ENCODE measurements around the gene OR52R1.

The OR52R1 gene

DNA sequence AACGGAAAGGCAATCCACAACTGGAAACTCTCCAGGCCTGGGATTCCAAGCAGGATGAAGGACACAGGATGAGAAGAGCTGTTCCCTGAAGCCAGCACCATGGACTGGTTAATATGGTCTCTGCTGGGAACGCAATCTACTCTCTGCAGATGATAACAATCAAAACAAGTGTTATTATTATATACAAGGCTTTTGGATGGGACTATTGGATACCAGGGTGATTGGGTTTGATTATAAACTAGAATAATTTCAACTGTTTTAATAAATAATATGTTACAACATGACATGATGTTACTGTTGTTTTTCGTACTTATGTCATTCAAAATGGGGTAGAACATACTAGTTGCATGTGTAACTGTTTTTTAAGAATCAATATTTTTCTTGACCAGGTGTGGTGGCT lies at the start of gene OR52R1:
Gene OR52R1, minus strand, starts transcription at position 101 of the 400 bp plus-strand sequence. Its CDS starts 0 bp downstream, at position 101.
- H3K9me3 ChIP-seq = no peaks in the 10 kb centered on the region
- TF ChIP-seq CTCF (IDR thresholded peaks at IDR 0.05) = no peak
- no peaks in the 10 kb centered on the region for H3K36me3 ChIP-seq

DNA sequence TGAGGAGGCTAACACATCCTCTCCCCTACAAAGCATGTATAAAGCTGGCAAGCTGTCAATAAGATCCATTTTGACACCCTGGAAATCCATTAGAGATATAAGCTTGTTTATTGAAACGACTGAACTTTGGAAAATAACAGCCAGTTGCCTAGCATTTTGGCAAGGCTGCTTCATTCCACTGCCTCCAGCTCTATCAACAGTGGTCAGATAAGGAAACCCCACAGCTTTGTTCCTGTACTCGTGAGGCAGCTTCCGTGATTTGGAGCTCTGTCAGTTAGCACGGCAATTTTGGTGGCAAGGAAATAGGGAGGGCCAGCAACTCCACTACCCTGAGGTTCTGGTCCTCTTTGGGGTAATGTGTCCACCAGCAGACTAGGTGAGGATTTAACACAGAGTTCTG lies 46.9 kb upstream of the OR52R1 start:
- H3K27ac ChIP-seq = no peak overlapping the region
- no peaks in the 10 kb centered on the region for H3K4me1 ChIP-seq (ENCODE audit: control insufficient read depth in 1 of 2, insufficient read depth in 1 of 2, low read depth in 1 of 2, low read length in 1 of 2)
- no peaks in the 10 kb centered on the region for H3K9me3 ChIP-seq
- no peak for TF ChIP-seq CTCF (IDR thresholded peaks at IDR 0.05)
- no peak overlapping the region for H3K4me3 ChIP-seq (ENCODE audit: low read depth in 1 of 2, low read length in 1 of 2)
- H3K27me3 ChIP-seq = no peaks in the 10 kb centered on the region
- H3K36me3 ChIP-seq = no peaks in the 10 kb centered on the region

More for the DNA sequence above, at the start of gene OR52R1:
- no peak within 1 kb of the TSS for H3K27ac ChIP-seq
- no peaks in the 10 kb centered on the region for H3K4me1 ChIP-seq (ENCODE audit: control insufficient read depth in 1 of 2, insufficient read depth in 1 of 2, low read depth in 1 of 2, low read length in 1 of 2)
- H3K27me3 ChIP-seq = no peaks in the 10 kb centered on the region
- H3K4me3 ChIP-seq (ENCODE audit: low read depth in 1 of 2, low read length in 1 of 2) = no peak within 1 kb of the TSS

DNA sequence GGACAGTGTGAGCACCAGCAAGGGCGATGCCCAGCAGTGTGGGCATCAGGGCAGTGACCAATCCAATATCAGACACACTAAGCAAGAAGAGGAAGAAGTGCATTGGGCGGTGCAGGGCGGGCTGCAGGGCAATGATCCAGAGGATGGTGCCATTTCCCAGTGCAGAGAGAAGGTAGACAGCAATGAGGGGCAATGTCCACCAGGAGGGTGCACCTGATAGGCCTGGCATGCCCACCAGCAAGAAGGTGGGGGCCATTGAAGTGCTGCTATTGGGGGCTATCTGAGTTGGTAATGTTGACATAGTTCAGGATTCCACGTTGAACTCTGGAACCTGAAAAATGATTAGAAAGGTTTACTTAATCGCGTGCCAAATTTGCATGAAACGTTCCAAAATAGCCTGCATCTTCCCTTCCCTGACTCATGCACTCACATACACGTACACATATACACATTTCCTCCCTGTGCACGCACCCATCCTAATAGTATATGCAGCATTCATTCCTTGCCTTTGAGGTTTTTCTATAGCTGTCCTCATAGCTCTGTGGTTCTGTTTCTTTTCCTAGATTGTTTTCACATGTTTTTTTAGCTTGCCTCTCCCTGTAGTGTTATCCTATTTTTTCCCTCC lies 44.8 kb upstream of the OR52R1 start, which contains the start of gene OR51S1:
Gene OR51S1, minus strand, starts transcription at position 301 of the 625 bp plus-strand sequence. Its CDS starts 0 bp downstream, at position 301.
- Histone ChIP-seq H3K27ac (no peak within 1 kb of the TSS), H3K36me3 (no peaks in the 10 kb centered on the region), H3K4me3 (ENCODE audit: low read depth in 1 of 2, low read length in 1 of 2) (no peak within 1 kb of the TSS), H3K4me1 (ENCODE audit: control insufficient read depth in 1 of 2, insufficient read depth in 1 of 2, low read depth in 1 of 2, low read length in 1 of 2) (no peaks in the 10 kb centered on the region), H3K27me3 (no peaks in the 10 kb centered on the region), H3K9me3 (no peaks in the 10 kb centered on the region)
- TF ChIP-seq CTCF (IDR thresholded peaks at IDR 0.05) = no peak

GRCh38 chr11:4839851-4840549 lies 35.8 kb upstream of the OR52R1 start:
- no peak for TF ChIP-seq CTCF (IDR thresholded peaks at IDR 0.05)

DNA sequence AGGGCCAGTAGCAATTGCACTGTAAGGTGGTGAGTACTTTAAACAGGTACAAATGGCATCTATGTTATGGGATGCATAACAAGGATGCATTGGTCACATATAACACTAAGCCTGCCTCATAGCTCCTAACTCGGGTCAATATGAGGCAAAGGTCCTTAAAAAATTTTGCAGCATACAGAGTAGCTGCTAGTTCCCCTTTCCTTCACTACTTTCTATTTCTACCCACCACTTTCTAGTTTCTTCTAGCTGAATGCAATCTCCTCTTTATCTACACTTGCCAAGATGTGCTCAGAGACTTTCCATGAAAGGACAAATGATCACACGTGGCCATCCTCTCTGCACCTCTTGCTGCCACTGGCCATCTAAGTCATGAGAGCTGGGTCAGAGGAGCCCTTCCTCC lies 26.7 kb upstream of the OR52R1 start:
- Histone ChIP-seq H3K36me3 (no peaks in the 10 kb centered on the region), H3K27me3 (no peaks in the 10 kb centered on the region), H3K4me1 (ENCODE audit: control insufficient read depth in 1 of 2, insufficient read depth in 1 of 2, low read depth in 1 of 2, low read length in 1 of 2) (no peaks in the 10 kb centered on the region), H3K9me3 (no peaks in the 10 kb centered on the region), H3K4me3 (ENCODE audit: low read depth in 1 of 2, low read length in 1 of 2) (no peak overlapping the region), H3K27ac (no peak overlapping the region)
- TF ChIP-seq CTCF (IDR thresholded peaks at IDR 0.05) = no peak

More at GRCh38 chr11:4839851-4840549, 35.8 kb upstream of the OR52R1 start:
- H3K4me3 ChIP-seq (ENCODE audit: low read depth in 1 of 2, low read length in 1 of 2) = no peak overlapping the region
- no peaks in the 10 kb centered on the region for H3K36me3 ChIP-seq
- no peaks in the 10 kb centered on the region for H3K4me1 ChIP-seq (ENCODE audit: control insufficient read depth in 1 of 2, insufficient read depth in 1 of 2, low read depth in 1 of 2, low read length in 1 of 2)
- no peaks in the 10 kb centered on the region for H3K27me3 ChIP-seq
- no peak overlapping the region for H3K27ac ChIP-seq
- H3K9me3 ChIP-seq = no peaks in the 10 kb centered on the region
